ENCODE data around the gene TMOD1.

The TMOD1 gene

DNA sequence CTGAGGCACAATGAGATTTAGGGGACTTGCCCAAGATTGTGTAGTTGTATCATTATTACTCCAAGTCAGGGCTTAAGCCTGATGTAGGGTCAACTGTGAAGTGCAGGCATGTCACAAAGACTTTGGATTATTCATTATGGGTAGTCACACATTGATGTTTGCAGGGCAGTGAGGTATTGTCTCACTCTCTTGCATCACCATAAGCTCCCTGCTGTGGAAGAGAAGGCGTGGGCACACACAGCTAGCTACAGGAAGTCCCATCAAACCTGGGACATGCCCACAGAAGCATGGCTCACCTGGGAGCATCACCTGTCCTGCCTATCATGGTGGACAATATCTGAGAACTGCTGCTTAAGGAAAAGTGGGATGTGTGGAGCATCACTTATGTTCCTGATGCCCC, 42.1 kb downstream of the TMOD1 start:
- DNase-seq (ENCODE audit: low spot score): no peak
- ChIA-PET CTCF (interaction anchor here (0.7 kb wide), 1 partner anchor 43 kb away, joined by 3 read pairs; no protein-coding TSS in a partner anchor), POLR2A (ENCODE audit: low non-redundant PET) (no interaction called here)
- no peak overlapping the region for H3K27ac ChIP-seq
- TF ChIP-seq, protein P1, sequence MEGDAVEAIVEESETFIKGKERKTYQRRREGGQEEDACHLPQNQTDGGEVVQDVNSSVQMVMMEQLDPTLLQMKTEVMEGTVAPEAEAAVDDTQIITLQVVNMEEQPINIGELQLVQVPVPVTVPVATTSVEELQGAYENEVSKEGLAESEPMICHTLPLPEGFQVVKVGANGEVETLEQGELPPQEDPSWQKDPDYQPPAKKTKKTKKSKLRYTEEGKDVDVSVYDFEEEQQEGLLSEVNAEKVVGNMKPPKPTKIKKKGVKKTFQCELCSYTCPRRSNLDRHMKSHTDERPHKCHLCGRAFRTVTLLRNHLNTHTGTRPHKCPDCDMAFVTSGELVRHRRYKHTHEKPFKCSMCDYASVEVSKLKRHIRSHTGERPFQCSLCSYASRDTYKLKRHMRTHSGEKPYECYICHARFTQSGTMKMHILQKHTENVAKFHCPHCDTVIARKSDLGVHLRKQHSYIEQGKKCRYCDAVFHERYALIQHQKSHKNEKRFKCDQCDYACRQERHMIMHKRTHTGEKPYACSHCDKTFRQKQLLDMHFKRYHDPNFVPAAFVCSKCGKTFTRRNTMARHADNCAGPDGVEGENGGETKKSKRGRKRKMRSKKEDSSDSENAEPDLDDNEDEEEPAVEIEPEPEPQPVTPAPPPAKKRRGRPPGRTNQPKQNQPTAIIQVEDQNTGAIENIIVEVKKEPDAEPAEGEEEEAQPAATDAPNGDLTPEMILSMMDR (conservative IDR thresholded peaks at IDR 0.05; ENCODE audit: low read depth): no peak

DNA sequence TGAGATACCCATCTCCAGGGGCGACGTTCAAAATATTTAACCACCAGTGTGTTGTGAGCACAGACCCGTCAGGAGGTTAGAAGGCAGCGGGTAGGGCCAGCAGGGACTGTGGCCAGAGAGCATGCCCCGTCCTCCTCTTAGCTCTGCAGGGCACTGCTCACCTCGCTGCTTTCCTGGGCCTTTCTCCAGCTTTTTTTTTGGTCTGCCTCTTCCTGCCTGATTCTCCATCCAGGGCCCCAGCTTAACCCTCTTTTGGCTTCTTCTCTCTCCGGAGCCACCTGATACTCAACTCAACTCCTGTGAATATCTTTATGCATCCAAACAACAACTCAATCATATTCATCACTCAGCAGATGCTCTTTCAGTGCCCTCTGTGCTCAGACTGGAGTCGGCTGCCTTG, 44.0 kb downstream of the TMOD1 start:
- TF ChIP-seq, protein P1 (conservative IDR thresholded peaks at IDR 0.05; ENCODE audit: low read depth): no peak
- DNase-seq (ENCODE audit: low spot score): no peak
- H3K27ac ChIP-seq: no peak overlapping the region
- ChIA-PET CTCF (interaction anchor here (0.7 to 0.8 kb wide), 2 partner anchors 19 to 53 kb away, joined by 3 to 4 read pairs; no protein-coding TSS in a partner anchor), POLR2A (ENCODE audit: low non-redundant PET) (no interaction called here)

DNA sequence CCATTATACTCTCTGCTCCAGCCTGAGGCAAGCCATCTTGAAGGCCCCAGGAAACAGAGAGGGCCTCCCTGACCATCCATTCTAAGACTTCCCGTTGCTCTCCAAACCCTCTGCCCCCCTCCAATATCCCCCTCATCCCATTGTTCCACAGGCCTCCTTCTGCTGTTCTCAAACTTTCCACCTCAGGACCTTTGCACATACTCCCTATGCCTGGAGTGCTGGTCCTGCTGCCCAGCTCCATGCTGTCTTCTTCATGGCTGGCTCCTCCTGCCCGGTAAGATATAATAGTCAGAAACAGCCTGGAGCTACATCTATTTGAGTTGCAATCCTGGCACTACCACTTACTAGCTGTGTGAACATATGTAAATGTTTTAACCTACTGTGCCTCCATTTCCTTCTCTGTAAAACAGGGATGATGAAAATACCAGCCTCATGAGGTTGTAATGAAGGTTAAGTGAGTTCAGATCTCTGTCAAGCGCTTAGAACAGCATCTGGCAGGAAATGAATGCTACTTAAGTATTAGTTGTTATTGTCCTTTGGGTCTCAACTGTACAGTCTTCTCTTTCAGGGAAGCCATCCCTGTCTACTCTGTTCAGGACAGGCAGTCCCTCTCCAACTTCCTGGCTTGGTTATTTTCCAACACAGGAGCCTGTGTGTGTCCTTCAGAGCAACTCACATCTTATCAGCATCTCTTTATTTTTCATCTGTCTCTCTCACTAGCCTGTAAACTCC, 45.8 kb downstream of the TMOD1 start:
- DNase-seq (ENCODE audit: low spot score): no peak
- ChIA-PET POLR2A (ENCODE audit: low non-redundant PET) (no interaction called here), CTCF (interaction anchor here (0.5 kb wide), 1 partner anchor 47 kb away, joined by 3 read pairs; no protein-coding TSS in a partner anchor)
- H3K27ac ChIP-seq: no peak overlapping the region
- TF ChIP-seq, protein P1 (conservative IDR thresholded peaks at IDR 0.05; ENCODE audit: low read depth): no peak

DNA sequence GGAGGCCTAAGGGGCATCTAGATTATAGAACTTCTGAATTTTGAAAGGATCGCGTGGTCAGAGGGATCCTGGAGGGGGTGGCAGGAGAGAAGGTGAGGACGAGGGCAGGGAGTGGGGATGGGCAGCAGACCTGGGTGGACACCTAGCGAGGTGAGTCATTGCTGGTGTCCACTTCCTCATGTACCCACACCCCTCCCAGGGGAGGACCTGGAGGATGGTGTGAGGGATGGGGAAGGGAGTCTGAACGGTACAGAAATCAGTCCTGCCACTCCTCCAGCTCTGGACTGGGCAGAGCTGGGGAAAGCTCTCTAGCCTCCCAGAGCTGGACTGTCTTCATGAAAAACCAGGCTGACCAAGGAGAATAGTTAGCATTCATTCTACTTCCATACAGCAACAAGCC, 46.9 kb downstream of the TMOD1 start:
- CTCF ChIA-PET: no interaction called here
- POLR2A ChIA-PET (ENCODE audit: low non-redundant PET): no interaction called here
- H3K27ac ChIP-seq: no peak overlapping the region
- TF ChIP-seq, protein P1 (conservative IDR thresholded peaks at IDR 0.05; ENCODE audit: low read depth): no peak
- no peak for DNase-seq (ENCODE audit: low spot score)

DNA sequence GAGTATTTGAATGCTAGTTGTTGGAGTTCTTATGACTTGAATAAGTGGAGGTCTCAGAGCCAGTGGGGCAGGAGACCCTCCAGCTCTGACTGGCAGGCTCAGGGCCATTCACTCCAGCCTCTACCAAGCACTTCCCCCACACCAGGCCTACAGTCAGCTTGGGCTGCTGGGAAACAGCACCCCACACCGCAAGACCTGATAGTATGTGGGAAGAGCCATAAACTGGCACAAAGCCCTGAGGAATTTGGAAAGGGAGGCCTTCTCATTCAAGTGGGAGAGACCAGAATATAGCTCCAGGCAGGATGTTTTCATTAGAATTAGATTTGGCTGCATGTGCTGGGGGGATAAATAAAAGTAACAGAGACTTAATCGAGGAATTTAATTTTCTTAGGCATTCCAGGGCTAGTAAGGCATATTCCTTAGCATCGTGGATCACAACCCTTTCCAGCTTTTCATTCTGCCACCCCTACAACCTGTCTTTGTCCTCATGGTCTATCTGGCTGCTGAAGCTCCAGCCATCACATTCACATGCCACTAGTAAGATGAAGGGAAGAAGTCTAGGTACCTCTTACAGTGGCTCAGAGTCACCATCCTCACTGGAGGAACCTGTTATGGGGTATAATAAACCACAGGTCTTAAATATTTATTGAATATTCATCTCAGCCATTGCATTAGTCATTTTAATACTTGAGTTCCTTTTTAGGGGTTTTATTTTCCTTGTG, 47.5 kb downstream of the TMOD1 start:
- ChIA-PET CTCF (interaction anchor here (0.5 kb wide), 1 partner anchor 50 kb away, joined by 3 read pairs; no protein-coding TSS in a partner anchor), POLR2A (ENCODE audit: low non-redundant PET) (no interaction called here)
- H3K27ac ChIP-seq: no peak overlapping the region
- no peak for DNase-seq (ENCODE audit: low spot score)
- TF ChIP-seq, protein P1 (conservative IDR thresholded peaks at IDR 0.05; ENCODE audit: low read depth): no peak

DNA sequence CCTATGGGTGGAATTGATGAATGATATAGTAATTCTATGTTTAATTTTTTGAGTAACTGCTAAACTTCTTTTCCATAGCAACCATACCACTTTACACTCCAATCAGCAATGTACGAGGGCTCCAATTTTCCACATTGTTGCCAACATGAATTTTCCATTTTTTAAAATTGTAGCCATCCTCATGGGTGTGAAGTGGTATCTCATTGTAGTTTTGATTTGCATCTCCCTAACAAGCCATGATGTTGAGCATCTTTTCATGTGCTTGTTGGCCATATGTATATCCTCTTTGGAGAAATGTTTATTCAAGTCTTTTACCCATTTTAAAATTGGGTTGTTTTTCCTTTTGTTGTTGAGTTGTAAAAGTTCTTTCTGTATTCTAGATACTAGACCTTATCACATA, 48.9 kb downstream of the TMOD1 start:
- DNase-seq (ENCODE audit: low spot score): no peak
- TF ChIP-seq, protein P1 (conservative IDR thresholded peaks at IDR 0.05; ENCODE audit: low read depth): no peak
- H3K27ac ChIP-seq: no peak overlapping the region
- POLR2A ChIA-PET (ENCODE audit: low non-redundant PET): no interaction called here
- CTCF ChIA-PET: no interaction called here

All from RWPE1 (cell line).